Fibroblast of lung (primary cell): Measurements from ENCODE around the gene IGFN1. TPM values are rescaled to one million over a fixed set of nuclear protein-coding genes. Genes with fewer than 3 reads are reported as not detected.

ENCODE experiments used
- DNase-seq, 2 donors: peaks; one replicate each; pipeline versions ENCODE4 v3.0.0 to v3.0.0-alpha.2; 2010; ENCODE audit warnings: low read depth in 2 of 2
- H2AFZ ChIP-seq: 2 replicates; pipeline ENCODE4 v1.5.1; 2012; ENCODE audit warnings: low read length, control low read depth, inconsistent platforms
- H3K27ac ChIP-seq: 2 replicates; pipeline ENCODE4 v1.5.1; 2011; ENCODE audit warnings: low read length, control low read depth; ENCODE audit not compliant: insufficient read depth
- H3K27me3 ChIP-seq: 2 replicates; pipeline ENCODE4 v1.5.1; 2011; ENCODE audit warnings: mild to moderate bottlenecking, low read length; ENCODE audit not compliant: control insufficient read depth, insufficient read depth
- H3K36me3 ChIP-seq: 2 replicates; pipeline ENCODE4 v1.5.1; 2011; ENCODE audit warnings: low read length; ENCODE audit not compliant: control insufficient read depth, insufficient read depth
- H3K4me1 ChIP-seq: 2 replicates; pipeline ENCODE4 v1.5.1; 2011; ENCODE audit warnings: low read length; ENCODE audit not compliant: control insufficient read depth, insufficient read depth; ENCODE audit errors: extremely low read depth
- H3K4me2 ChIP-seq: 2 replicates; pipeline ENCODE4 v1.5.1; 2011; ENCODE audit warnings: low read length, control low read depth; ENCODE audit not compliant: insufficient read depth; ENCODE audit errors: extremely low read depth
- H3K4me3 ChIP-seq, 4 experiments: fragments of 200-600 bp in 1 of 4; sonication (generic) in 1 of 4; replicated peaks in 1 of 4; 2 replicates each; pipeline ENCODE4 v1.5.1; 2011 to 2016; ENCODE audit warnings: low read length in 4 of 4, low read depth in 3 of 4, mild to moderate bottlenecking in 3 of 4, control low read depth in 2 of 4, inconsistent platforms in 1 of 4, mixed read lengths in 1 of 4; ENCODE audit not compliant: insufficient read depth in 1 of 4; ENCODE audit errors: control extremely low read depth in 1 of 4
- H3K79me2 ChIP-seq: 2 replicates; pipeline ENCODE4 v1.5.1; 2012; ENCODE audit warnings: mild to moderate bottlenecking, low read length, inconsistent platforms; ENCODE audit not compliant: control insufficient read depth, insufficient read depth
- H3K9ac ChIP-seq: 2 replicates; pipeline ENCODE4 v1.5.1; 2011; ENCODE audit warnings: mild to moderate bottlenecking, low read length, control low read depth; ENCODE audit not compliant: insufficient read depth
- H3K9me3 ChIP-seq: 2 replicates; pipeline ENCODE4 v1.5.1; 2012; ENCODE audit warnings: low read depth, low read length; ENCODE audit not compliant: control insufficient read depth, insufficient read depth
- H4K20me1 ChIP-seq: 2 replicates; pipeline ENCODE4 v1.5.1; 2011; ENCODE audit warnings: low read length; ENCODE audit not compliant: control insufficient read depth, insufficient read depth; ENCODE audit errors: extremely low read depth
- EZH2 ChIP-seq: IDR thresholded peaks from 2 replicates; pipeline ENCODE4 v1.5.1; 2012; ENCODE audit warnings: low read length, control low read depth, mild to moderate bottlenecking; ENCODE audit errors: missing control alignments
- polyA plus RNA-seq, 2 donors: library from polyadenylated mRNA; depleted of rRNA in 1 of 2; stranded (reverse) in 1 of 2; unstranded in 1 of 2; fragments of >200 nt; gene quantifications; 2 replicates each; pipeline ENCODE4 v1.2.1, GENCODE V29; 2011 to 2012; ENCODE audit warnings: missing spikeins in 1 of 2
- total RNA-seq: library from RNA; depleted of rRNA; stranded (reverse); fragments of >200 nt; gene quantifications from 2 replicates; pipeline ENCODE4 v1.2.1, GENCODE V29; 2014
- TF ChIP-seq, protein P1 (sequence below), 2 donors: IDR thresholded peaks in 1 of 2; conservative IDR thresholded peaks in 1 of 2; 1 replicate in 1 of 2; 2 replicates in 1 of 2; pipeline ENCODE4 v1.5.1; 2011 to 2012; ENCODE audit warnings: low read length in 2 of 2, control low read depth in 1 of 2, inconsistent platforms in 1 of 2, low read depth in 1 of 2, mild to moderate bottlenecking in 1 of 2

IGFN1 gene
- total and polyA plus RNA-seq, 2 donors (not counting 1 experiment from before 2014, with no cell fraction given): 0.17 TPM; not detected in 1

DNA sequence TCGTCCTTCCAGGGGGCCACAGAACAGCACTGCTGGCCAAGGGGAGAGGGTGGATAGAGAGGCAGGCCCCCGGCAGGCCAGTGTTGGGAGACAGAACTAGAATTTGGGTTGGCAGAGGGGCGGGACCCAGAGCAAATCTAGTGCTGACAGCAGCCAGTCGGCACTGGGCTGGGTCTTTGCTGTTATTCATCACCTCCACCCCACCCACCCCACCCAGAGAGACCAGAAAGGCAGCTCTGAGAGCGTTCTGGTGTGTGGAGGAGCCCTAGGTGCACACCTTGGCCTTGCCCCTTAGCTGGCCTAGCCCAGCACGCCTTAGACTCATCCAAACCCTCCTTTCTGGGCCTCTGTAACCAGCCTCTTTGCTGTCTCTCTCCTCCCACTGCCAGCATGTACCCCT, 86.3 kb downstream of the IGFN1 start:
- H3K79me2 ChIP-seq: no peaks in the 10 kb centered on the region
- no peak overlapping the region for H3K27ac ChIP-seq
- TF ChIP-seq EZH2: no peak
- TF ChIP-seq, protein P1, sequence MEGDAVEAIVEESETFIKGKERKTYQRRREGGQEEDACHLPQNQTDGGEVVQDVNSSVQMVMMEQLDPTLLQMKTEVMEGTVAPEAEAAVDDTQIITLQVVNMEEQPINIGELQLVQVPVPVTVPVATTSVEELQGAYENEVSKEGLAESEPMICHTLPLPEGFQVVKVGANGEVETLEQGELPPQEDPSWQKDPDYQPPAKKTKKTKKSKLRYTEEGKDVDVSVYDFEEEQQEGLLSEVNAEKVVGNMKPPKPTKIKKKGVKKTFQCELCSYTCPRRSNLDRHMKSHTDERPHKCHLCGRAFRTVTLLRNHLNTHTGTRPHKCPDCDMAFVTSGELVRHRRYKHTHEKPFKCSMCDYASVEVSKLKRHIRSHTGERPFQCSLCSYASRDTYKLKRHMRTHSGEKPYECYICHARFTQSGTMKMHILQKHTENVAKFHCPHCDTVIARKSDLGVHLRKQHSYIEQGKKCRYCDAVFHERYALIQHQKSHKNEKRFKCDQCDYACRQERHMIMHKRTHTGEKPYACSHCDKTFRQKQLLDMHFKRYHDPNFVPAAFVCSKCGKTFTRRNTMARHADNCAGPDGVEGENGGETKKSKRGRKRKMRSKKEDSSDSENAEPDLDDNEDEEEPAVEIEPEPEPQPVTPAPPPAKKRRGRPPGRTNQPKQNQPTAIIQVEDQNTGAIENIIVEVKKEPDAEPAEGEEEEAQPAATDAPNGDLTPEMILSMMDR (conservative IDR thresholded peaks at IDR 0.05 in 1 of 2, IDR thresholded peaks at IDR 0.05 in 1 of 2; ENCODE audit: low read depth in 1 of 2, low read length in 2 of 2): no peak
- H3K4me3 ChIP-seq: no peak overlapping the region
- H3K4me2 ChIP-seq: no peak overlapping the region
- H2AFZ ChIP-seq: no peak overlapping the region
- H3K9ac ChIP-seq: no peak overlapping the region
- no peaks in the 10 kb centered on the region for H4K20me1 ChIP-seq
- H3K27me3 ChIP-seq: peaks cover 5% of the 10 kb centered on the region
- H3K9me3 ChIP-seq: no peaks in the 10 kb centered on the region
- no peaks in the 10 kb centered on the region for H3K36me3 ChIP-seq
- H3K4me1 ChIP-seq: no peaks in the 10 kb centered on the region
- no peak for DNase-seq

DNA sequence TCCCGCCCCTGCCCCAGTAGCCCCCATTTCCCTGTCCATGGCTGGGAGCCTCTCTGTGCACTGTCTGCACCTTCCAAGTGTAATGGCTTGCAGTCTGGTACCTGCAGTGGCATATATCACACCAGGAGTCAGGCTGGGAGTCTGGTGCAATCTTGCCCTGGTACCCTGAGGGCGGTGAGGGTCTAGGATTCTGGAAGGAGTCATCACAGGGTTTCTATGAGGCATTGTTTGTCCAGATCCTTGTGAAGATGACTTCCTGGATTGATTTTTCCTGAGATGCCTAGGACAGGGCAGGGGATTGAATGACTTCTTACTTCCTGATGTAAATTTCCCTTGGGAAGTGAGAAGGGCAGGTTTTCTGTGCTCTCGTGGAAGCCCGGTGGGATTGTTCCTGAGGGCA, 86.8 kb downstream of the IGFN1 start:
- H2AFZ ChIP-seq: no peak overlapping the region

More for the DNA sequence above, 86.8 kb downstream of the IGFN1 start:
- Histone ChIP-seq H3K9me3 (no peaks in the 10 kb centered on the region), H3K4me2 (no peak overlapping the region), H3K4me1 (no peaks in the 10 kb centered on the region), H3K4me3 (no peak overlapping the region), H3K36me3 (no peaks in the 10 kb centered on the region), H3K9ac (no peak overlapping the region), H3K79me2 (no peaks in the 10 kb centered on the region), H3K27me3 (peaks cover 5% of the 10 kb centered on the region), H3K27ac (no peak overlapping the region), H4K20me1 (no peaks in the 10 kb centered on the region)
- TF ChIP-seq, protein P1 (conservative IDR thresholded peaks at IDR 0.05 in 1 of 2, IDR thresholded peaks at IDR 0.05 in 1 of 2; ENCODE audit: low read depth in 1 of 2, low read length in 2 of 2): no peak
- TF ChIP-seq EZH2: no peak
- no peak for DNase-seq

Other genes with a start within 250 kb of the IGFN1 start
- under 0.01 and 0.26 TPM in 2 replicates for gene KIF21B, start 167.1 kb upstream of the IGFN1 start, total RNA-seq
- gene KIF21B, start 167.1 kb upstream of the IGFN1 start, polyA plus RNA-seq: 0.03 and 0.08 TPM in 2 replicates
- not detected in 2 replicates for gene CACNA1S, start 78.4 kb upstream of the IGFN1 start, total RNA-seq
- gene CACNA1S, start 78.4 kb upstream of the IGFN1 start, polyA plus RNA-seq: not detected in 2 replicates
- under 0.01 TPM in 1 of 2 replicates, not detected in the other for gene ASCL5, start 63.6 kb upstream of the IGFN1 start, total RNA-seq
- gene ASCL5, start 63.6 kb upstream of the IGFN1 start, polyA plus RNA-seq: not detected in 2 replicates
- gene TMEM9, start 36.4 kb upstream of the IGFN1 start, total RNA-seq: 72.4 and 91.0 TPM in 2 replicates
- gene TMEM9, start 36.4 kb upstream of the IGFN1 start, polyA plus RNA-seq: 55.5 and 58.2 TPM in 2 replicates
- gene PKP1, start 92.7 kb downstream of the IGFN1 start, total RNA-seq: under 0.01 TPM in 2 replicates
- 0.06 and 0.08 TPM in 2 replicates for gene PKP1, start 92.7 kb downstream of the IGFN1 start, polyA plus RNA-seq
- not detected in 2 replicates for gene TNNT2, start 186.9 kb downstream of the IGFN1 start, total RNA-seq
- gene TNNT2, start 186.9 kb downstream of the IGFN1 start, polyA plus RNA-seq: 0.14 and 1.4 TPM in 2 replicates
- gene LAD1, start 208.5 kb downstream of the IGFN1 start, total RNA-seq: not detected in 2 replicates
- gene LAD1, start 208.5 kb downstream of the IGFN1 start, polyA plus RNA-seq: 0.08 TPM in 1 of 2 replicates, not detected in the other
- gene TNNI1, start 230.9 kb downstream of the IGFN1 start, total RNA-seq: not detected in 2 replicates
- gene TNNI1, start 230.9 kb downstream of the IGFN1 start, polyA plus RNA-seq: 0.06 and 0.09 TPM in 2 replicates